Measurements from ENCODE around the gene MC1R.
"Not testable (repeated sequence)": the region's sequence is repeated elsewhere in the genome, so short reads cannot be mapped to it uniquely, and the experiment has no call there.

Gene MC1R

DNA sequence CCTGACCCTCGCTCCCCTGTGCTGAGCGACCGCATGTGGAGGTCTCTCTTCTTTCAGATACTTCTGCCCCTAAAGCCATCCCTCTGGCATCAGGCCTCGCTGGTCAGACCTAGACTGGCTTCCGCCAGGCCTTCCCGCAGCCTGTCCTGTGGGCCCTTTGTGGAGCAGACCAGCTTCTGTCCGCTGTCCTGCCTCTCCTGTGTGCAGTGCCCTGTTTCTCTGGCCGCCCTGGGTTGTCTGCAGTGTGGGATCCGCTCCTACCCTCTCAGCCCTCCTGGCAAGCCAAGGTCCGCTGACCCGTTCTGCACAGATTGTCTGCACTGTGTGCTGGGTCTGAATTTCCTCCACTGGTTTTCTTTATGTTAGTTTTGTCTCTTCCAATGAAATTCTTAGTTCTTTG, 21.5 kb upstream of the MC1R start:
- DNase-seq: no peak

DNA sequence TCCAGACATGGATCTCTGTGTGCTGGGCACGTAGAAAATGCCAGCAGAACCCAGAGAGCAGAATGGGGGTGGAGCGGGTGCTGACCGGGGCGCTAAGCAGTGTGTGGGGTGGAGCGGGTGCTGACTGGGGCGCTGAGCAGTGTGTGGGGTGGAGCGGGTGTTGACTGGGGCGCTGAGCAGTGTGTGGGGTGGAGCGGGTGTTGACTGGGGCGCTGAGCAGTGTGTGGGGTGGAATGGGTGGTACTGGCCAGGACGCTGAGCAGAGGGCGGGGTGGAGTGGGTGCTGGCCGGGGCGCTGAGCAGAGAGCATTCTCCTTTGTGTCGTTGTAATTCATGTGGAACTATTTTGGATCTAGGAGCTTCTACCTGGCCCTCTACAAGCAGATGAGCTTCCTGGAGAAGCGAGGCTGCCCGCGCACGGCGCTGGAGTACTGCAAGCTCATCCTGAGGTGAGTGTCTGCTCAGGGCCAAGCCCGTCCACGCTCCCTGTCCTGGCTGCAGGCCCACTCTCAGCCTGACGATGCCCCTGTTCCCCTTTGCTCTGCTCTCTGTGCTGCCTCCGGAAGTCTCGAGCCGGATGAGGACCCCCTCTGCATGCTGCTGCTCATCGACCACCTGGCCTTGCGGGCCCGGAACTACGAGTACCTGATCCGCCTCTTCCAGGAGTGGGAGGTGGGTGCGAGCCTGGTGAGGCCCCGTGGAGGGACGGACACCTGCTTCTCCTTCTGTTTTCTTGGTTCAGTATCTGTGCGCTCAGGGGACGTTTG, 20.3 kb upstream of the MC1R start:
- DNase-seq: no peak

DNA sequence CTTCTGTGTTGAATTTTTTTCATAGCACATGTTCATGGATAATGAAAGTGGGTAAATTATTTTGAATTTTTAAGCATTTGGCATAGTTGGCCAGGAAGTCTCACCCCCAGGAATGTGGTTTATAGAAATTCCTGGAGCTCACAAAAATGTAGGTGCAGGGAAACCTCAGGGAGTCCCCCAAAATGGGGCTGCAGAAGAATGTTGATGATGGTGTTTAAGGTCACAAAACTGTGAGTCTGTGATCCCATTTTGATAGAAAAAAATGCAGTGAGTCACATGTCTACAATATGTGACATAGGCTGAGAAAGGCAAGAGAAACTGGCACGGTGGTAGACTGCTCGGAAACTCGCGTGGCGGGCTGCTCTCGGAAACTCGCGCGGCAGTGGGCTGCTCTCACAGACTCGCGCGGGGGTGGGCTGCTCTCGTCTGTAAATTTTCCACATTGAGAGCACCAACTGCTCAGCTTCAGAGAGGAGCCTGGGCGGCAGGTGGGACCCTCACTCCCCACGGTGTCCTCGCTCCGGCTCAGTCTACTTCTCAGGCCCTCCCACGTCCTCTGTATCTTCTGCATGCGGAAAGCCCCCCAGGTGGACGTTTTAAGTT, 18.7 kb upstream of the MC1R start:
- no peak for DNase-seq

DNA sequence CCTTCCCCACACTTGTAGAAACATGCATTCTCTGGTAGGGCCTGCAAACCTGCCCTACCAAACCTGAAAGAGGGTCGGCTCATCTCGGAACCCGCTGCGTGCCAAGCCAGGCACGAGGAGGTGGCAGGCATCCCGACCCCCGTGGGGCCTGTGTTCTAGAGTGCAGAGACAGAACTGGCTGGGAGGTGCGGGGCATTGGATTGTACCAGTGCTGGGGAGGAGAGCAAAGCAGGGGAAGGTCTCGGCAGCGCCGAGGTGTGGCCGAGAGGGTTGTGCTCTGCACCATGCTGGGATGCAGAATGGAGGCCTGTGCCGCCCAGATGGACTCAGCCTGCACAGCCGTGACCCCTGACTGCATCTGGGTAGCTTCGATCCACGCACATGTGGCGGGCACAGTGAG, 17.8 kb upstream of the MC1R start:
- DNase-seq: no peak

DNA sequence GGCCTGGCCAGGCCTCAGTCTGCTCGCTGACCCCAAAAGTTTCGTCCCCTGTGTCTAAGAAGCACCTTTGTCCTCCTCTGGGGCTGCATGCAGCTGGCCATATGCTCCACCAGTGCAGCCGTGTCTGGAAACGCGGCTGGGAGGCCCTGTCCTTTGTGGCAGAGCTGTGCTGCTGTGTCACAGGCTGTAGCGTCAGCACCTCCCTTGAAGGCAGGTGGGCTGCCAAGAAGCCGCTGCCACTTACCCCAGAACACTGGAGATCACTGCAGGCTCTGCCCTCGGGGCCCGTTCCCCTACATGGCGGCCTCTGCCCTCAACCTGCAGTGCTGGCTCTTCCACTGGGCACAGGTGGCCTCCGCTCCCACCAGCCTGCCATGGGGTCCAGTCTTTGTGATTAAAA, 15.7 kb upstream of the MC1R start:
- no peak for DNase-seq

DNA sequence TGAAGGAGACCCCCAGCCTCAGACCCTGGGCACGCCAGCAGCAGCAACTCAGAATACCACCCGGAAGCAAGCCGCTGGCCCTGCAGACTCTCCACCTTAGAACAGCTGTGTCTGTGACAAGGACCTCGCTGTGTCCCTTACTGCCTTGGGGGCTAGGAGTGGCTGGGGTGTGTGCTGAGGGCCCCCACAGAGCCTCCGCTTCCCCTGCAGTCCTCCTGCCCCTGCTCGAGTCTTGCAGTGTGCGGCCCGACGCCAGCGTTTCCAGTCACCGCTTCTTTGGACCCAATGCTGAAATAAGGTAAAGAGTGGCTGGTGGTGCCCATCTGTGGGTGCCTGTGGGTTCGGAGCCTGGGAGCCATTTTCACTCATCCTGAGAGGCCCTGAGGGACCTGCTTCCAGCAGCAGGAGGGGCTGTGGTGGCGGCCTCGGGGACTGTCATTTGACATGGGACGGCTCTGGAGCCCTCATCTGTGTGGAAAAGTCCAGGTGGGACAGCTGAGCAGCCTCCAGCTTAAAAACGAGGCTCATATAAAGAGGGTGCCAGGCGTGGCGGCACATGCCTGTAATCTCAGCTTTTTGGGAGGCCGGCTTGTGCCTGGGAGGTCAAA, 14.7 kb upstream of the MC1R start:
- DNase-seq: no peak

DNA sequence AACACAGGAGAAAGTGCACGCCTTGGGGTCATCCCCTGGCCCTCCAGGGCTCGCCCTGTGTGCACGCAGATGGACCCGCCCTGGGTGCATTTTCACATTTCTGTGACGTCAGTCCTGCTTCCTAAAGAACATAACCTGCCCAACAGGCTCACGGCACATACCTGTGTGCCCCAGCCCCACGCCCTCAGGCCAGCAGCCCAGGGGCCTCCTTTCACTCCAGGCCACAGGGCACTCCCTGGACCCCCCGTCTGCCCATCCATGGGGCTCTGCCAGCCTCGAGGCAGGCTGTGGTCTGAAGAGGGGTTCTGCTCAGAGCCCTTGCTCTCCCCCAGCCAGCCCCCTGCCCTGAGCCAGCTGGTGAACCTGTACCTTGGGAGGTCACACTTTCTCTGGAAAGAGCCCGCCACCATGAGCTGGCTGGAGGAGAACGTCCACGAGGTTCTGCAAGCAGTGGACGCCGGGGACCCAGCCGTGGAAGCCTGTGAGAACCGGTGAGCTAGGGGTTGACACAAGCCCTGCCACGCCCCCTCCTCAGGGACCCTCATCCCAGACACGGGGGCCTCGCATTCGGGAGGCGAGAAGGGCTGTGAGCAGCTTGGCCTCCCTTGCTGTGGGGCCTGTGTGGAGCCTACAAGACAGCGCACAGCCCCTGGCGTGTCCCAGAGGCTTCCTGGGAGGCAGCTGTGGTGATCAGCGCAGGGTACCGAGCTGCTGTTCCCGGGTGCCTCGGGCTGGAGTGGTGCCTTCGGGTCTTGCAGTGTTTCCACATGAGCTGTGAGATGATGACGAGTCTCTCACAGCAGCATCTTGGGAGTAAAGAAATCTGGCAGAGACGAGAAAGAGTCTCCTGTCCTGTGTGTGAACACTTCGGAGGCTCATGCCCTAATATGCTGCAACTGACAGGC, 13.8 kb upstream of the MC1R start:
- no peak for DNase-seq

DNA sequence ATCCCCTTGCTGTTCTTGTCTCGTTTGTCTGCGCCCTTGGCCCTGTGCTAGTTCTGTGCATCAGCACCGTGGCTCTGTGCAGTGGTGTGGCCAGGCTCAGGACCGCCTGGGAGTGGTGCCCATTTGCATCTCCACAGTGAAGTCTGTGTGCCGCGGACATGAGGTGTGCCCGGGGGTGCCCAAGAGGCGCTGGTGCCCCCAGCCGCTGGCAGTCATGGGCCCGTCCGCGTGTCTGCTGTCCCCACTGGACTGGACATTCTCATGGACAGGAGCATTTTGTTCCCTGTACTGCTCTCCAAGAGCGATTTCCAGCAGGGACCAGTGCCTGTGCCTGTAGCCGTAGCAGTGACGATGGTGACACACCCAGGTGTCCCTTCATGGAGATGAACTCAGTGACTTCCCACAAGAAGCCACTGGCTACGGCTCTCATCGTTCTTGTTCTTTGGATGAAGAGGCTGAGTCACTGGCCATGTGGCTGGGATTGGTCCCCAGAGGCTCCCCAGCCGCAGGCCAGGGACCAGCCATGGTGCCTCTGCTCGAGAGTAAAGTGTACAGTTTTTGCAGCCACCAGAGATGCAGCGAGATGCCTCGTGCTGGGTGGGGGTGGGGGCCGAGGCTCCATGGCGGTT, 13.0 kb upstream of the MC1R start:
- DNase-seq: no peak

DNA sequence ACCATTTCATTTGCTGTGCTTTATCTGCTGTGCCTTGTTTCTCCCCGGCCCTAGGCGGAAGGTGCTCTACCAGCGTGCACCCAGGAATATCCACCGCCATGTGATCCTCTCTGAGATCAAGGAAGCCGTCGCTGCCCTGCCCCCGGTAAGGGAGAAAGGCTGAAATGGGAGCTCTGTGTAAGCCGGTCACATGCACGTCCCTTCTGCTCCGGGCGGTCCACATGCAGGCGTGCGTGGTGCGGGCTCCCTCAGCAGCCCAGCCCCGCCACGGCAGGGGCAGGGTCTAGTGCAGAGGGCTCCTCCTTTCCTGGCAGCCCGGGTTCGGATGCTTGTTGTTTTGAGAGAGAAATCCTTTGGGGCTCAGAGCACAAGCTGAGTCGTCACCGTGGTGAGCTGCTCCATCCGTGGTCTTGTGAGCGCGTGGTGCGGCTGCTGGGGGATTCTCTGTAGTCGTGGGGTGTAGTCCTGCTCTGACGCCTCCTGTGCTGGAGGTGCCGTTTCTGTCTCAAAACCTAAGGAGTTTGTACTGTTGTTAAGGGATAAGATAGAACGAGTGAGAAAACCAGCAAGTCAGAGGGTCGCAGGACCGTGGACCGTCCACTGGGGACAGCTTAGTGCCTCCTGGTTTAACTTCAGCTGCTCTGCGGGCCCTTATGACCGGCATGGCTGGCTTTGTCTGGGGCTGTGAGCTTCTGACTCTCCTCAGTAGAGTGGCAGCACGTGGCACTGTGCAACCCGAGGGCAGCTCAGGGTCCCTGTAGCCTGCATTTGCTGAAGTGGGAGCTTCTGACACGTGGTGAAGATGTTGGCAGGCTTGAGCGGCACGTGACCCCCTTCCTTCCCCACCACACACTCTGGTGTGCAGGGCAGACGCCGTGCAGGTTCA, 12.3 kb upstream of the MC1R start:
- DNase-seq: no peak

DNA sequence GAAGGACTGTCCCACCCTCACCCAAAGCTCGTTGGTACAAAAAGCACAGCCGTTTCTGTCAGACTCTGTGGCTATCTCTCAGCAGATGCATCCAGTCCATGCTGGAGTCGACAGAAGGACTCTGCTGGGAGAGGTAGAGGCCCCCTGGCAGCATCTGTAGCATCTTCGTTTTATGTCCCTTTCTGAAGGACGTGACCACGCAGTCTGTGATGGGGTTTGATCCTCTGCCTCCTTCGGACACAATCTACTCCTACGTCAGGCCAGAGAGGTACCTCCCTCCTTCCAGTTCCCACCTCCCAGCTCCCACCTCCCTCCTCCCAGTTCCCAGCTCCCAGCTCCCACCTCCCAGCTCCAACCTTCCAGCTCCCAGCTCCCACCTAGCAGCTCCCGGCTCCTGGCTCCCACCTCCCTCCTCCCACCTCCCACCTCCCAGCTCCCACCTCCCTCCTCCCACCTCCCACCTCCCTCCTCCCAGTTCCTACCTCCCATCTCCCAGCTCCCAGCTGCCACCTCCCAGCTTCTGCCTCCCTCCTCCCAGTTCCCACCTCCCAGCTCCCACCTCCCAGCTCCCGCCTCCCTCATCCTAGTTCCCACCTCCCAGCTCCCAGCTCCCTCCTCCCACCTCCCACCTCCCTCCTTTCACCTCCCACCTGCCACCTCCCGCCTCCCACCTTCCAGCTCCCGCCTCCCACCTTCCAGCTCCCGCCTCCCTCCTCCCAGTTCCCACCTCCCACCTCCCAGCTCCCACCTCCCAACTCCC, 11.4 kb upstream of the MC1R start:
- no peak for DNase-seq

DNA sequence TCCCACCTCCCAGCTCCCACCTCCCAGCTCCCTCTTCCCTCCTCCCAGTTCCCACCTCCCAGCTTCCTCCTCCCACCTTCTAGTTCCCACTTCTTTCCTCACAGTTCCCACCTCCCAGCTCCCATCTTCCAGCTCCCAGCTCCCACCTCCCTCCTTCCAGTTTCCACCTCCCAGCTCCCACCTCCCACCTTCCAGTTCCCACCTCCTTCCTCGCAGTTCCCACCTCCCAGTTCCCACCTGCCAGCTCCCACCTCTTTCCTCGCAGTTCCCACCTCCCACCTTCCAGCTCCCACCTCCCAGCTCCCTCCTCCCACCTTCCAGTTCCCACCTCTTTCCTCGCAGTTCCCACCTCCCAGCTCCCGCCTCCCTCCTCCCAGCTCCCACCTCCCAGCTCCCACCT, 10.4 kb upstream of the MC1R start:
- no peak for DNase-seq

DNA sequence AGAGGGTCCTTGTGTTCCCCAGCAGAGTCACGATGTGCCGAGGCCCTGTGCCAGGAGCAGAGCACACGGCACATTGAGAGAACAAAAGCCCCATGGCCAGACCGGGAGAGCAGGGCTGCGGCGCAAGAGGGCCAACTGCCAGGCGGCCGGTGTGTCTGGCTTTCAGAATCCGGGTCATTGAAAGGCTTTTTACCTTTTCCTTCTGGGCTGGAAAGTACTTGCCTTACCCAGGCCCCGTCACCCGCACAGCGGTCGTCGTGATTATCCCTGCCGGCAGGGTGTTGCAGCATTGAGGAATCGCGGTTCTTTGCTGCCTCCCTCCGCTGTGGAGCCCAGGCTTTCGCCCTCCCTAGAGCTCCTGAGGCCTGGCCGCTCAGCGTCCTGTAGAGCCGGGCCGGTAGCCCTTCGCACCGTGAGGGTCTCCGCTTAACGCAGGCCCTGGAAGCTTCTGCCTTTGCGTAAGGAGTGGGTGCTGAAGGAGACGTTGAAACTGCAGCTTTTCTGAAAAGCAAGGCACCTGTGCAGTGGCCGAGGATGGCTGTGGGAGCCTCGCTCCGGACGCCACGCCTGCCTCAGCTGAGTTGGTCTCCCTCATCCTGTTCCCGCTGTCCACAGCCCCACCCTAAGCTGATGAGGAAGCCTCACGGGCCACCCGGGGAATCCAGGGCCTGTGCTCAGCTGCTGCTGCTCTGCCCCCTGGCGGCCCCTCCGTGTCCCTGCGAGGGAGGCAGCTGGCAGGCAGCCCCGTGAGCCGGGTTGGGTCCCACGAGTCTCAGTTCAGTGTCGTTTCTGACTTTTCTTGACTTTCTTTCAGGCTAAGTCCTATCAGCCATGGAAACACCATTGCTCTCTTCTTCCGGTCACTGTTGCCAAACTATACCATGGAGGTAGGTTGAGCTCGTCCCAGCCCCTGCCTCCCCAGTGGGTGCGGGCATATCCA, 8.6 kb upstream of the MC1R start:
- peak; percentile 63 to 71 for DNase-seq

DNA sequence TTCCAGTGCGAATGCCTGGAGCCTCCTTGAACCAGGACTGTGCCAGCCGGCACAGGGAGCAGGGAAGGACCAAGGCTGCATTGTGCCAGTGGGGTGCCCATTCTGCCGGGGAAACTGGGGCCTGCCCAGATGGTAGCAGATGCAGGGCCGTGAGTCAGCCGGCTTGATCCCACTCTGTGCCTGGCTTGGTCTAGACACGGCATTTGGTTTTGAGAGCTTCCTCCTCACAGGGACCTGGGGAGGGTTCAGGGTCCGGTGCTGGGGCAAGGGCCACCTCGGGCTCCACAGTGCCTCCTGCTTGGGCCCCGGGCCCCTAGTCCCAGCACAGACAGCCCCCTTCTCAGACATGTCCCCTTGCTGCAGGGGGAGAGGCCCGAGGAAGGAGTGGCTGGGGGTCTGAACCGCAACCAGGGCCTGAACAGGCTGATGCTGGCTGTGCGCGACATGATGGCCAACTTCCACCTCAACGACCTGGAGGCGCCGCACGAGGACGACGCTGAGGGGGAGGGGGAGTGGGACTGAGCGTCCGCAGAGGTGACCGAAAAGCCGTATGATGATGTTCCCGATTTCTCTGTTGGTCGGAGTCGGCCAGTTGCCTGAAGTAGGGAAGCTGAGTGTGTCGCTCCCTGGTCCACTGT, 7.8 kb upstream of the MC1R start:
- no peak for DNase-seq

DNA sequence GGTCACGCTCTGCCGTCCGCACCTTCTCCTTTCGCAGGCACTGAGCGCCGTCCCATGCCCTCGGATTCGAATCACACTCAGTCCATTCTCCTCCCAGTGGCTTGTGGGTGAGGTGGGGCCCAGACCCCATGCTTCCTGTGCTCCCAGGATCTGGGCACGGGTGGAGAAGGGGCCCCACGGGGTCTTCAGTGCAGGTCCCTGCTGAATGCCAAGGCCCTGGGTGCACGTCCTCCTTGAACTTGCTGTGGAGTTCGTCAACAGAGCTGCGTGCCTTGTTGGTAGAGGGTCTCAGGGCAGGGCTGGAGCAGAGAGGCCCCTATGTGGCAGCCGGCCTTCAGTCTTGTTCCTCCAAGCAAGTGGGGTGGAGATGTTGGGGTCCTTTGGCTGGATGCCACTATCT, 7.3 kb upstream of the MC1R start:
- no peak for DNase-seq

DNA sequence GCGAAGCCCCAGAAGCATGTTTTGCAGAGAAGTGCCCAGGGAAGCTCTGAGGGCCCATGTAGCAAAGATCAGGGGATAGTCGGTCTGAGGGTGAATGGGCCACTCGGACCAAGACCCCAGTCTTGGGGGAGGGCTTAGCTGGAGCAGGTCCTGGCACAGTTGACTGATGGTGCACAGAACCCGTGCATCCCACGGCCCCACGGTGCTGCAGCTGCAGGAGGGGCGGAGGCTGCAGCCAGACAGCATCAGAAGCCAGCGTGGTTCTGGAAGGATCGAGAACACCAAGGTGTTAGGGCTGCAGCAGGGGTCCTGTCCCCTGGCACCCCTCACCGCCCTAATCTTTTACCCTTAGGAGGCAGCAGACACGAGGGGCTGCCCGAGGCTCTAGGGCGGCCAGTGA, 6.5 kb upstream of the MC1R start:
- DNase-seq: no peak

DNA sequence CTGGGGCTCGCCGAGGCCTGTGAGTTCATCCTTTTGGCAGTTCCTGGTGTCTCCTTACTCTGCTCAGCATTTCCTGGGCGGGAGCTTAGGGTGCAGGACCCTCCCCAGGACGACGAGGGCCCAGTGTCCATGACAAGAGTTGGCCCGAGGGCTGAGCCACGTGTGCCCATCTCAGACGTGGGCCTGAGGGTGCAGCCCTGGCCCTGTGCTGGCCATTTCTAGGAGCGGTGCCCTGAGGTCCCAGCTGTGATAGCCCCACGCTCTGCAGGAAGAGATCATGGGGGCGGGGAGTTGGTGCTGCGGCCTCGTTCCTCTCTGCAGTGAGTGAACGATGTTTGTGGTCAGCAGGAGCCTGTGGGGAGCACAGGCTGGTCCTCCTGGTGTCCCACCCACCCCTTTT, 6.0 kb upstream of the MC1R start:
- DNase-seq: no peak

DNA sequence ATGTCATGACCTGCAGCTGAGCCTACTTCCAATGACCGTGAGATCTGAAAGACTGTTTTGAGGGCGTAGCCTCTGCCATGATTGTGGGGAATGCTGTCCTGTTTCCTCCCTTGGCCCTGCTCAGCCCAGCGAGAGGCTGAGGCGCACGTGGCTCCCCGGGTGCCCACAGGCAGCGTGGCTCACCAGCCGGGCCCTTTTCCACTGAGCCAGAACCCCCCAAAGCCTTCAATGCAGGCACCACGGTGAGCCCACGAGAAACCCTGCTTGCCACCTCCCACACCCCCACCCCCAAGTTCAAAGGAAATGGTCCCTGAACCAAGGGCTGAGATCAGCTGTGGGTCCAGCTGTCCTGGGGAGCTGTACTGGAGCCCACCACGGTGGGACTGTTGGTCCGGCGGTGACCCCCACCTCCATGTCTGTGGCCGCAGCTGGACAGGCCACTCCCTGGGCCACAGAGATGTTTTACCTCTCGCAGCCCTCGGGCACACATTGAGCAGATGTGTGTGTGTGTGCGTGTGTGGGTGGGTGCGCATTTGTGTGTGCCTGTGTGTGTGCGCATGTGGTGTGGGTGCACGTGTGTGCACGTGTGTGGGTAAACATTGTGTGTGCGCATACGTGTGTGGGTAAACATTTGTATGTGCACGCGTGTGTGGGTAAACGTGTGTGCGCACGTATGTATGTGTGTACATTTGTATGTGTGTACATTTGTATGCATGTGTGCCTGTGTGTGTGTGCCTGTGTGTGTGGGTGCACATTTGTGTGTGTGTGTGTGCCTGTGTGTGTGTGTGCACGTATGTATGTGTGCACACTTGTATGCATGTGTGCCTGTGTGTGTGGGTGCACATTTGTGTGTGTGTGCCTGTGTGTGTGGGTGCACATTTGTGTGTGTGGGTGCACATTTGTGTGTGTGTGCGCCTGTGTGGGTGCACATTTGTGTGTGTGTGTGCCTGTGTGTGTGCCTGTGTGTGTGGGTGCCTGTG, 5.0 kb upstream of the MC1R start:
- no peak for DNase-seq

DNA sequence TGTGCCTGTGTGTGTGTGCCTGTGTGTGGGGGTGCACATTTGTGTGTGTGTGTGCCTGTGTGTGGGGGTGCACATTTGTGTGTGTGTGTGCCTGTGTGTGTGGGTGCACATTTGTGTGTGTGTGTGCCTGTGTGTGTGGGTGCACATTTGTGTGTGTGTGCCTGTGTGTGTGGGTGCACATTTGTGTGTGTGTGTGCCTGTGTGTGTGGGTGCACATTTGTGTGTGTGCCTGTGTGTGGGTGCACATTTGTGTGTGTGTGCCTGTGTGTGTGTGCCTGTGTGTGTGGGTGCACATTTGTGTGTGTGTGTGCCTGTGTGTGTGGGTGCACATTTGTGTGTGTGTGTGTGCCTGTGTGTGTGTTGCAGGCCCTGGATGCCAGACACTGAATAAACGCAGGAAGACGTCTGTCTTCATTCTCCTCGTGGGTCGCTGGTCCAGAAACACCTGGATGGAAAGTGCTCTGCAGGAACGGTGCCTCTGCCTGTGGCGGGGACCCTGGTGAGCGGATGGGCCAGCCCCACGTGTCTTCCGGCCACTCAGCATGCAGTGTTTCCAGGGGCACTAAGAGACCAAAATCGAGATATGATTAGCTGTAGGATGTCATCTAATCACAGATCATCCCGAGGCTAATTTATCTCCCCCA, 3.9 kb upstream of the MC1R start:
- not testable (repeated sequence) for DNase-seq
